Colonic mucosa (tissue), 4 donors: ENCODE measurements around the gene SLC22A13. TPM values are rescaled to one million over a fixed set of nuclear protein-coding genes. Genes with fewer than 3 reads are reported as not detected.
"Not testable (repeated sequence)": the region's sequence is repeated elsewhere in the genome, so short reads cannot be mapped to it uniquely, and the experiment has no call there.

Experiments
- DNase-seq: peaks from one replicate; pipeline ENCODE4 v3.0.0-alpha.2; 2020
- H3K27ac ChIP-seq: fragments of 200-600 bp; one replicate; pipeline ENCODE4 v1.8.0; 2021
- H3K27me3 ChIP-seq: fragments of 200-600 bp; one replicate; pipeline ENCODE4 v1.8.0; 2021
- H3K36me3 ChIP-seq: fragments of 200-600 bp; one replicate; pipeline ENCODE4 v1.8.0; 2021
- H3K4me1 ChIP-seq: fragments of 200-600 bp; one replicate; pipeline ENCODE4 v1.8.0; 2021; ENCODE audit warnings: mild to moderate bottlenecking
- H3K4me3 ChIP-seq: fragments of 200-600 bp; one replicate; pipeline ENCODE4 v1.8.0; 2021
- H3K9ac ChIP-seq, 2 donors: one replicate each; pipeline ENCODE4 v1.7.0; 2013; ENCODE audit warnings: control low read depth in 2 of 2, low read depth in 2 of 2, low read length in 2 of 2
- H3K9me3 ChIP-seq: fragments of 200-600 bp; one replicate; pipeline ENCODE4 v1.8.0; 2021
- CTCF ChIP-seq: fragments of 200-600 bp; IDR thresholded peaks from one replicate; pipeline ENCODE4 v1.8.0; 2022; ENCODE audit warnings: antibody characterized with exemption, mild to moderate bottlenecking
- intact Hi-C: fragments of 100-400 bp; cut with DNase I; formaldehyde crosslinking; loops from one replicate; pipeline ENCODE4 v1.14.1; 2022
- total RNA-seq, 2 donors: library from RNA; stranded (reverse); fragmentation: NEBNext Ultra II Directional in 1 of 2; extraction: Animal tissue kit (Norgen Biotek cat#: 25700) in 1 of 2; gene quantifications; one replicate each; pipeline ENCODE4 v1.2.1, GENCODE V29; 2021
- donor health status: healthy.
- donor health status: DM: no; HTN: no; CAD: no.
- donor health status: DM: no; HTN: no; CAD: no.

Gene SLC22A13
- total RNA-seq, 2 donors from 2014 or later = 0.27 to 1.1 TPM

- intact Hi-C loops = no loop called here
- H3K36me3 ChIP-seq = no peaks in the 10 kb centered on the region
- H3K9me3 ChIP-seq = no peaks in the 10 kb centered on the region
- H3K4me3 ChIP-seq = no peak overlapping the region
- no peak overlapping the region for H3K9ac ChIP-seq
- no peak for DNase-seq
- no peak for TF ChIP-seq CTCF
- H3K27me3 ChIP-seq = no peaks in the 10 kb centered on the region
- no peak overlapping the region for H3K27ac ChIP-seq
- no peaks in the 10 kb centered on the region for H3K4me1 ChIP-seq
Measured at GRCh38 chr3:38238416-38239008, 27.1 kb upstream of the SLC22A13 start.

GRCh38 chr3:38242812-38243211 lies 22.8 kb upstream of the SLC22A13 start:
- H3K9me3 ChIP-seq, H3K9ac ChIP-seq, intact Hi-C loops, H3K27ac ChIP-seq, H3K27me3 ChIP-seq, H3K4me3 ChIP-seq, DNase-seq, H3K4me1 ChIP-seq, H3K36me3 ChIP-seq: not testable (repeated sequence)

DNA sequence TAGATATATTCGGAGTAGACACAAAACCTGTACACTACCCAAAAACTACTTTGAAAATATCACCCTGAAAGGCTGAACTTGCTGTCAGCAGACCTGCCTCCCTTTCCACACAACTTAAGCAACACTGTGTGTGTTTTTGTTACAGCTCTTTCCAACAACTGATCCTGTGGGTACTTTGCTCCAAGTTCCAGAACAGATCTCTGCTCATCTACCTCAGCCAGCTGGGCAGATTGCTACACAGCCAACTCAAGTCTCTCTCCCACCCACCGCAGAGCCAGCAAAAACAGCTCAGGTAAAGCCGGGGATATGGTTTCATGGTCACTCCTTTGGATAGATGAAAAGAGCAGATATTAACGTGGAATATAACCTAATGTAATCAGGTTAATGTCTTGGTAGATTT lies 19.7 kb upstream of the SLC22A13 start:
- Histone ChIP-seq H3K9me3 (no peaks in the 10 kb centered on the region), H3K9ac (no peak overlapping the region), H3K27ac (no peak overlapping the region), H3K36me3 (peaks cover 3% of the 10 kb centered on the region), H3K27me3 (no peaks in the 10 kb centered on the region), H3K4me1 (no peaks in the 10 kb centered on the region), H3K4me3 (no peak overlapping the region)
- intact Hi-C loops = no loop called here
- DNase-seq = no peak
- TF ChIP-seq CTCF = no peak

DNA sequence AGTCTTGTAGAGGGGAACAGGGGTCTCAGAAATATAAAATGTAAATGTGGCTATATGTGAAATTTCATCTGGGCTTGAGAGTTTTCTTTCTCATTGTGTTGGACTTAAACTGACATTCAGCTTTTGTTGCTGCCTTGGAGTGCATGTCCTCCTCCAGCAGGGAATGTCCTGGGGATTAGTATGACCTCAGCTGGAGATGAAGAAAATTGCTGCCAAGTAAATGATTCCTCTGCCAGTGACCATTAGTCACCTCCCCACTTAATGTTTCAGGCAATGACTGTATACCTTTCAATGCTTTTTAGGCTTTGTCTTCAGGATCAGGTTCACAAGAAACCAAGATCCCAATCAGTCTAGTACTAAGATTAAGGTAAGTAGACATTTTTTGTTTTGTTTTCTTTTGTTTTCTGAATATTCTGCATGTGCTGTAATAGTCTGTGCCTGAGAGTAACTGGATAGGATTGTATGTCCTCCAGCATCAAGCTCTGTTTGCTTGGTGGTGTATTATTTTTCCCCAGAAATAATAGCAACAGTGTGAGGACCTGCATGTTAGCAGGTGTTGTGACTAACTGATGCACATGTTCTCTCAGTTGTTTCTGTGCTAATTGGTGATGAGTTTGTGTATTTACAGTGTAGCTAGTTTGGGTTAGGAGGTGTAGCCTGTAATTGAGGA lies 18.1 kb upstream of the SLC22A13 start:
- Histone ChIP-seq H3K4me3 (no peak overlapping the region), H3K9ac (no peak overlapping the region), H3K4me1 (no peaks in the 10 kb centered on the region), H3K9me3 (no peaks in the 10 kb centered on the region), H3K27ac (no peak overlapping the region), H3K27me3 (no peaks in the 10 kb centered on the region), H3K36me3 (peaks cover 3% of the 10 kb centered on the region)
- intact Hi-C loops = no loop called here
- DNase-seq = no peak
- TF ChIP-seq CTCF = no peak

GRCh38 chr3:38250198-38250597 lies 15.4 kb upstream of the SLC22A13 start:
- no peaks in the 10 kb centered on the region for H3K9me3 ChIP-seq
- DNase-seq = no peak
- no peak for TF ChIP-seq CTCF
- no peak overlapping the region for H3K4me3 ChIP-seq
- H3K27ac ChIP-seq = no peak overlapping the region
- H3K27me3 ChIP-seq = no peaks in the 10 kb centered on the region
- intact Hi-C loops = no loop called here
- H3K36me3 ChIP-seq = peaks cover 8% of the 10 kb centered on the region
- no peak overlapping the region for H3K9ac ChIP-seq
- H3K4me1 ChIP-seq = no peaks in the 10 kb centered on the region

DNA sequence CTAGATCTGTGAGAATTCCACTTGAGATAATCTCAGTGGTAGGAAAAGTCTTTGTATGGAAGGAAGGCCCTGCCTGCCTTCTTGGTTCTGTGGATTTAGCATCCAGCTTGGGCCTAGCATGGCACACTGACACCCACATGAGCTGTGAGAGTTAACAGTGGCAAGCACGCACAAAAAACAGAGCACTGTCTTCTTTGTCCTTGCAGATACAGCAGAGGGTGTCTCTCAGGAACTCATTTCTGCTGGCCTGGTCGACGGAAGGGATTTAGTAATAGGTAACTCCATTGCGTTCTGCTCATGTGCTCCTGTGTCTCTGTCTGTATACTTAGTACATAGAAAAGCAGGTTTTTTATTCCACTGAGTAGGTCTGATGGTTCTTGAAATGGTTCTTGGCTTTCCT lies 14.4 kb upstream of the SLC22A13 start:
- H3K9ac ChIP-seq = no peak overlapping the region
- no peak overlapping the region for H3K27ac ChIP-seq
- intact Hi-C loops = no loop called here
- H3K27me3 ChIP-seq = no peaks in the 10 kb centered on the region
- no peak for TF ChIP-seq CTCF
- H3K4me1 ChIP-seq = no peaks in the 10 kb centered on the region
- peaks cover 8% of the 10 kb centered on the region for H3K36me3 ChIP-seq
- no peak overlapping the region for H3K4me3 ChIP-seq
- no peak for DNase-seq
- H3K9me3 ChIP-seq = no peaks in the 10 kb centered on the region
